Astrocyte (in vitro differentiated cells and primary cell): ENCODE results near the gene RNLS. TPM values are rescaled to one million over a fixed set of nuclear protein-coding genes. Genes with fewer than 3 reads are reported as not detected.

ENCODE experiments used
- DNase-seq: peaks from one replicate; pipeline ENCODE4 v3.0.0-alpha.2; 2010; ENCODE audit warnings: low read depth
- FAIRE-seq: peaks from 2 replicates; lab custom pipeline; 2011; peaks lifted over from hg19 to GRCh38; lab: Jason Lieb, UNC
- H2AFZ ChIP-seq: 2 replicates; pipeline ENCODE4 v1.6.0; 2012; ENCODE audit warnings: low read depth, low read length, inconsistent platforms
- H3K27ac ChIP-seq: 2 replicates; pipeline ENCODE4 v1.5.1; 2011; ENCODE audit warnings: low read depth, low read length, inconsistent platforms
- H3K27me3 ChIP-seq: 2 replicates; pipeline ENCODE4 v1.6.0; 2011; ENCODE audit warnings: low read length, inconsistent platforms; ENCODE audit not compliant: insufficient read depth
- H3K36me3 ChIP-seq: 2 replicates; pipeline ENCODE4 v1.5.1; 2011; ENCODE audit warnings: low read length, inconsistent platforms; ENCODE audit not compliant: insufficient read depth
- H3K4me1 ChIP-seq: 2 replicates; pipeline ENCODE4 v1.5.1; 2011; ENCODE audit warnings: low read length, inconsistent platforms; ENCODE audit not compliant: insufficient read depth
- H3K4me2 ChIP-seq: 2 replicates; pipeline ENCODE4 v1.6.0; 2012; ENCODE audit warnings: low read length, inconsistent platforms
- H3K4me3 ChIP-seq: 2 replicates; pipeline ENCODE4 v1.5.1; 2011; ENCODE audit warnings: low read depth, mild to moderate bottlenecking, low read length, inconsistent platforms; ENCODE audit not compliant: insufficient read depth
- H3K79me2 ChIP-seq: 2 replicates; pipeline ENCODE4 v1.6.0; 2012; ENCODE audit warnings: mild to moderate bottlenecking, low read length, inconsistent platforms; ENCODE audit not compliant: insufficient read depth
- H3K9ac ChIP-seq: 2 replicates; pipeline ENCODE4 v1.6.0; 2012; ENCODE audit warnings: mild to moderate bottlenecking, low read length, inconsistent platforms
- H3K9me3 ChIP-seq: 2 replicates; pipeline ENCODE4 v1.5.1; 2012; ENCODE audit warnings: low read depth, mild to moderate bottlenecking, low read length, inconsistent platforms; ENCODE audit not compliant: insufficient read depth
- H4K20me1 ChIP-seq: 2 replicates; pipeline ENCODE4 v1.6.0; 2012; ENCODE audit warnings: low read length, inconsistent platforms; ENCODE audit not compliant: insufficient read depth
- H3K27ac Mint-ChIP-seq: one replicate; pipeline ENCODE4 v1.8.0; 2021; ENCODE audit warnings: mild to moderate bottlenecking, mixed read lengths; ENCODE audit not compliant: unreplicated experiment
- H3K27me3 Mint-ChIP-seq: one replicate; pipeline ENCODE4 v1.8.0; 2021; ENCODE audit warnings: low read depth, mixed read lengths; ENCODE audit not compliant: unreplicated experiment
- H3K36me3 Mint-ChIP-seq: one replicate; pipeline ENCODE4 v1.8.0; 2021; ENCODE audit warnings: low read depth, mixed read lengths; ENCODE audit not compliant: unreplicated experiment
- H3K4me1 Mint-ChIP-seq: one replicate; pipeline ENCODE4 v1.8.0; 2021; ENCODE audit warnings: low read depth, mixed read lengths; ENCODE audit not compliant: unreplicated experiment
- H3K4me3 Mint-ChIP-seq: one replicate; pipeline ENCODE4 v1.8.0; 2021; ENCODE audit warnings: mild to moderate bottlenecking, moderate library complexity, mixed read lengths; ENCODE audit not compliant: unreplicated experiment
- H3K9me3 Mint-ChIP-seq: one replicate; pipeline ENCODE4 v1.8.0; 2021; ENCODE audit warnings: mild to moderate bottlenecking, mixed read lengths; ENCODE audit not compliant: unreplicated experiment
- EZH2 ChIP-seq: IDR thresholded peaks from 2 replicates; pipeline ENCODE4 v1.6.1; 2012; ENCODE audit warnings: mild to moderate bottlenecking, low read length, inconsistent platforms; ENCODE audit not compliant: insufficient read depth
- total RNA-seq: library from RNA; stranded (reverse); gene quantifications from 2 replicates; pipeline ENCODE4 v1.2.1, GENCODE V29; 2021
- TF ChIP-seq, protein P1 (sequence below): IDR thresholded peaks from 2 replicates; pipeline ENCODE4 v1.5.1; 2011; ENCODE audit warnings: low read depth, mild to moderate bottlenecking, inconsistent platforms, low read length, moderate library complexity; ENCODE audit not compliant: insufficient read depth

Gene RNLS
- total RNA-seq, 1 donor from 2014 or later, result 6.9 TPM

DNA sequence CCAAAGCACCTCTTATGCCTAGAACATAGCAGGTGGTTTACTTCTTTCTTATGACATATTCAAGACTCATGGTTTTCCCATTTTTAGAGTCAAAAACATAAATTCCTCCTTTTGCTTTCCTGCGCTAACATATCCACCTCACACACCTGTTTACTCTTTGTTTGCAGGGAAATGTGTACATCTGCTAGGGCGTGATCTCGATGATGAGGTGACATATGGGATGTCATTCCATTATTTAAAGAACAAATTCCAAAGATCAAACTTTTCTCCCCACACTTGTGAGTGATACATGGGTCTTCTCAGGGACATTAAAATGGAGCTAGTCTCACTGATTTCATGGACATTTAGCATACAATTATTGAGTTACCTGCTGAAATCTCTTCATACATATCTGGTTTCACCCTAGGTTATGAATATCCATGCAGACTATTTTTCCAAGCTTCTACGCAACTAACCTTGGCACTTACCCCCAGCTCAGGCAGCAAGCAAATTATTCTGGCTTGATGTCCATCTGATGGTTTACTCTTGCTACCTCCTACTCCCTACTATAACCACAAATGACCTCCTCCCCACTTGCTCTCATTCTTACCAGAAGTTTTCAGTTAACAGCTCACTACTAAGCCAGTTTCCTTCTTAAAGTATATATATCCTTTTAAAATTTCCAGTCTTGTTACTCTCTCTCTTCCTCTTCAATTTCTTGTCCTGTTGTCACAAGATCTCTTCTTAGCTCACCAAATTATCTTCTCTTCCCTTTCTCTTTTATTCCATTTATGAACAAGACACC, 208.5 kb downstream of the RNLS start:
- H4K20me1 ChIP-seq, result no peaks in the 10 kb centered on the region
- H3K4me1 Mint-ChIP-seq, result peaks cover 10% of the 10 kb centered on the region
- H3K4me1 ChIP-seq, result peaks cover 1% of the 10 kb centered on the region
- no peak overlapping the region for H3K4me3 ChIP-seq
- no peaks in the 10 kb centered on the region for H3K27me3 Mint-ChIP-seq
- H3K36me3 ChIP-seq, result no peaks in the 10 kb centered on the region
- peaks cover 2% of the 10 kb centered on the region for H3K9me3 Mint-ChIP-seq
- H3K9me3 ChIP-seq, result no peaks in the 10 kb centered on the region
- H3K27ac Mint-ChIP-seq, result no peak overlapping the region
- no peak overlapping the region for H3K4me3 Mint-ChIP-seq
- TF ChIP-seq, protein P1, sequence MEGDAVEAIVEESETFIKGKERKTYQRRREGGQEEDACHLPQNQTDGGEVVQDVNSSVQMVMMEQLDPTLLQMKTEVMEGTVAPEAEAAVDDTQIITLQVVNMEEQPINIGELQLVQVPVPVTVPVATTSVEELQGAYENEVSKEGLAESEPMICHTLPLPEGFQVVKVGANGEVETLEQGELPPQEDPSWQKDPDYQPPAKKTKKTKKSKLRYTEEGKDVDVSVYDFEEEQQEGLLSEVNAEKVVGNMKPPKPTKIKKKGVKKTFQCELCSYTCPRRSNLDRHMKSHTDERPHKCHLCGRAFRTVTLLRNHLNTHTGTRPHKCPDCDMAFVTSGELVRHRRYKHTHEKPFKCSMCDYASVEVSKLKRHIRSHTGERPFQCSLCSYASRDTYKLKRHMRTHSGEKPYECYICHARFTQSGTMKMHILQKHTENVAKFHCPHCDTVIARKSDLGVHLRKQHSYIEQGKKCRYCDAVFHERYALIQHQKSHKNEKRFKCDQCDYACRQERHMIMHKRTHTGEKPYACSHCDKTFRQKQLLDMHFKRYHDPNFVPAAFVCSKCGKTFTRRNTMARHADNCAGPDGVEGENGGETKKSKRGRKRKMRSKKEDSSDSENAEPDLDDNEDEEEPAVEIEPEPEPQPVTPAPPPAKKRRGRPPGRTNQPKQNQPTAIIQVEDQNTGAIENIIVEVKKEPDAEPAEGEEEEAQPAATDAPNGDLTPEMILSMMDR, result no peak
- no peak for TF ChIP-seq EZH2
- FAIRE-seq, result no peak
- peak; percentile 48 for DNase-seq
- no peaks in the 10 kb centered on the region for H3K36me3 Mint-ChIP-seq
- no peak overlapping the region for H2AFZ ChIP-seq
- no peak overlapping the region for H3K4me2 ChIP-seq
- no peak overlapping the region for H3K27ac ChIP-seq
- no peak overlapping the region for H3K9ac ChIP-seq
- H3K27me3 ChIP-seq, result no peaks in the 10 kb centered on the region
- H3K79me2 ChIP-seq, result no peaks in the 10 kb centered on the region

DNA sequence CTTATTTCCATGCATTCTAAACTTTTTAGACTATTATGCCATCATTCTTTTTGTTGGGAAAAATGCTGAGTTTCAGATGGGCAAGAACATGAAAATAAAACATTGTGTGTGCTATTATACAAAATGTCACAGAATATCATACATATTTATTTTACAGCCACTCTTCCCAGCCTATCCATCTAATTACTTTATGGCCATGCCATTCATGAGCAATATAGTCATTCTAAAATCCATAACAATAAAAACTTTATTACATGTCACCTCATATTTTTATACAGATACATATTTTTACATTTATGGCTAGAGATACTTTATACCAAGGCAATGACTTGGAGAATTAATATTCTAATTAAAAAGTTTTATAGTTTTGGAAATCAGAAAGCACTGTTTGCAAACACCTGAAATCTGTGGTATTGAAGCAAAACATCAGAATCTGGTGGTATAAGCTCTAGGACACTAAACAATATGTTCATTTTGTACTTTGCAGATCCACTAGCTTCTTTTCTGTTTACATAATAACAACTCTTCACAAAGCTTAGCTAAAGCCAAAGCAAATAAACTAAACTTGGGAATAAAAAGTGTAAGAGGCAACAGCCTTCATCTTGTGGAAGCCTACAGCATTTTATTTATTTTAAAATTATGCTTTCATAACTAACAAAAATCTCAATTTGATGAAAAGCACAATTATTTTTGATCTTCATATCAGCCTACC, 210.1 kb downstream of the RNLS start:
- no peaks in the 10 kb centered on the region for H3K36me3 Mint-ChIP-seq
- DNase-seq (no peak), FAIRE-seq (no peak)
- Histone ChIP-seq H3K36me3 (no peaks in the 10 kb centered on the region), H2AFZ (no peak overlapping the region), H3K9me3 (no peaks in the 10 kb centered on the region), H4K20me1 (no peaks in the 10 kb centered on the region), H3K4me3 (no peak overlapping the region), H3K4me1 (no peaks in the 10 kb centered on the region), H3K9ac (no peak overlapping the region), H3K79me2 (no peaks in the 10 kb centered on the region), H3K4me2 (no peak overlapping the region), H3K27ac (no peak overlapping the region), H3K27me3 (no peaks in the 10 kb centered on the region)
- H3K4me3 Mint-ChIP-seq, result no peak overlapping the region
- peaks cover 7% of the 10 kb centered on the region for H3K4me1 Mint-ChIP-seq
- H3K9me3 Mint-ChIP-seq, result peaks cover 2% of the 10 kb centered on the region
- no peaks in the 10 kb centered on the region for H3K27me3 Mint-ChIP-seq
- TF ChIP-seq, protein P1, result no peak
- TF ChIP-seq EZH2, result no peak
- H3K27ac Mint-ChIP-seq, result no peak overlapping the region
